KMS-11 (cell line): ENCODE results near the gene CHRNB1.

Experiments used
- H2AFZ ChIP-seq: fragments of 200-600 bp; sonication (generic); 2 replicates; pipeline ENCODE4 v1.6.1; 2016; ENCODE audit warnings: antibody characterized with exemption, mixed run types, low read depth
- H3K27ac ChIP-seq: fragments of 200-600 bp; sonication (generic); 2 replicates; pipeline ENCODE4 v1.6.1; 2016; ENCODE audit warnings: mild to moderate bottlenecking, mixed run types
- H3K27me3 ChIP-seq: fragments of 200-600 bp; sonication (generic); 2 replicates; pipeline ENCODE4 v1.6.1; 2017; ENCODE audit warnings: mild to moderate bottlenecking, low read depth, mixed run types, moderate library complexity; ENCODE audit not compliant: insufficient read depth
- H3K36me3 ChIP-seq: fragments of 200-600 bp; sonication (generic); 2 replicates; pipeline ENCODE4 v1.6.1; 2017; ENCODE audit warnings: mild to moderate bottlenecking, mixed run types; ENCODE audit not compliant: insufficient read depth
- H3K4me1 ChIP-seq: fragments of 200-600 bp; sonication (generic); 2 replicates; pipeline ENCODE4 v1.6.1; 2016; ENCODE audit warnings: mild to moderate bottlenecking, low read depth, mixed run types; ENCODE audit not compliant: poor library complexity, severe bottlenecking
- H3K4me2 ChIP-seq: fragments of 200-600 bp; sonication (generic); 2 replicates; pipeline ENCODE4 v1.7.0; 2016; ENCODE audit warnings: mild to moderate bottlenecking, mixed run types
- H3K4me3 ChIP-seq: fragments of 200-600 bp; sonication (generic); IDR thresholded peaks from 2 replicates; pipeline ENCODE4 v1.6.1; 2017; ENCODE audit warnings: low read depth, low read length, mixed read lengths; ENCODE audit not compliant: insufficient read depth
- H3K79me2 ChIP-seq: fragments of 200-600 bp; sonication (generic); 2 replicates; pipeline ENCODE4 v1.6.1; 2016; ENCODE audit warnings: low read depth, mixed run types; ENCODE audit not compliant: insufficient read depth
- H3K9ac ChIP-seq: fragments of 200-600 bp; sonication (generic); 2 replicates; pipeline ENCODE4 v1.6.1; 2016; ENCODE audit warnings: mild to moderate bottlenecking, mixed run types
- H4K20me1 ChIP-seq: fragments of 200-600 bp; sonication (generic); 2 replicates; pipeline ENCODE4 v1.6.1; 2016; ENCODE audit warnings: mild to moderate bottlenecking, mixed run types; ENCODE audit not compliant: insufficient read depth
- TF ChIP-seq, protein P1 (sequence below): fragments of 200-600 bp; sonication (generic); conservative IDR thresholded peaks from 2 replicates; pipeline ENCODE4 v1.6.1; 2017; ENCODE audit warnings: low read depth, mild to moderate bottlenecking, antibody characterized with exemption, low read length, moderate library complexity, mixed read lengths

The CHRNB1 gene

DNA sequence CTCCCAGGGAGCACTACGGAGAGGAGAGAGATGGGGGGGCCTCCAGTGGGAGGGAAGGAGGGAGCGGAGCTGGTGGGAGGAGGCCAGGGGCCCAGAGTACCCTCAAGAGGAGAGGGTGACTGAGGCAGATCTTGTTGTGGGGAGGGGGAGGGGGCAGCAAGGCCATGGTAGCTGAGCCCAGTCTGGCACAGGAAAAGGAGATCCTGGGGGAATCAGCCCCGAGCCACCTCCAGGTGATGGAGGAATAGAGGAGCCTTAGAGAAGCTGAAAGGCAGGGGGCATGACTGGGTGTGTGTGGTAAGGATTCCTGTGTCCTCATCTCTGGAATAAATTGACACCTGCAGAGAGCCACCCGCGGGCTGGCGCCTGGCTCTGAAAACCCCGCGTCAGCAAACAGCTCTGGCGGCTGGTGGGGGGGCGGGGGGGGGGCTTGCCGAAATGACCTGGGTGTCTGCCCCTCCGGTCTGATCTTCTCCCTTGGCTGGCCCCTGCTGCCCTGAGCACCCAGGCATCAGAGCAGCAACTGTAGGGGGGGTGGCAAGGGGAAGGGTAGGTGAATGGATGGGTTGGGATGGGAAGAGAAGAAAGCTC is 38.5 kb upstream of the CHRNB1 start:
- Histone ChIP-seq H4K20me1 (no peaks in the 10 kb centered on the region), H3K4me1 (no peaks in the 10 kb centered on the region), H3K27me3 (no peaks in the 10 kb centered on the region), H3K9ac (no peak overlapping the region), H3K4me3 (no peak overlapping the region), H3K27ac (no peak overlapping the region), H2AFZ (no peak overlapping the region), H3K79me2 (no peaks in the 10 kb centered on the region), H3K4me2 (no peak overlapping the region), H3K36me3 (no peaks in the 10 kb centered on the region)
- TF ChIP-seq, protein P1, sequence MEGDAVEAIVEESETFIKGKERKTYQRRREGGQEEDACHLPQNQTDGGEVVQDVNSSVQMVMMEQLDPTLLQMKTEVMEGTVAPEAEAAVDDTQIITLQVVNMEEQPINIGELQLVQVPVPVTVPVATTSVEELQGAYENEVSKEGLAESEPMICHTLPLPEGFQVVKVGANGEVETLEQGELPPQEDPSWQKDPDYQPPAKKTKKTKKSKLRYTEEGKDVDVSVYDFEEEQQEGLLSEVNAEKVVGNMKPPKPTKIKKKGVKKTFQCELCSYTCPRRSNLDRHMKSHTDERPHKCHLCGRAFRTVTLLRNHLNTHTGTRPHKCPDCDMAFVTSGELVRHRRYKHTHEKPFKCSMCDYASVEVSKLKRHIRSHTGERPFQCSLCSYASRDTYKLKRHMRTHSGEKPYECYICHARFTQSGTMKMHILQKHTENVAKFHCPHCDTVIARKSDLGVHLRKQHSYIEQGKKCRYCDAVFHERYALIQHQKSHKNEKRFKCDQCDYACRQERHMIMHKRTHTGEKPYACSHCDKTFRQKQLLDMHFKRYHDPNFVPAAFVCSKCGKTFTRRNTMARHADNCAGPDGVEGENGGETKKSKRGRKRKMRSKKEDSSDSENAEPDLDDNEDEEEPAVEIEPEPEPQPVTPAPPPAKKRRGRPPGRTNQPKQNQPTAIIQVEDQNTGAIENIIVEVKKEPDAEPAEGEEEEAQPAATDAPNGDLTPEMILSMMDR = no peak

DNA sequence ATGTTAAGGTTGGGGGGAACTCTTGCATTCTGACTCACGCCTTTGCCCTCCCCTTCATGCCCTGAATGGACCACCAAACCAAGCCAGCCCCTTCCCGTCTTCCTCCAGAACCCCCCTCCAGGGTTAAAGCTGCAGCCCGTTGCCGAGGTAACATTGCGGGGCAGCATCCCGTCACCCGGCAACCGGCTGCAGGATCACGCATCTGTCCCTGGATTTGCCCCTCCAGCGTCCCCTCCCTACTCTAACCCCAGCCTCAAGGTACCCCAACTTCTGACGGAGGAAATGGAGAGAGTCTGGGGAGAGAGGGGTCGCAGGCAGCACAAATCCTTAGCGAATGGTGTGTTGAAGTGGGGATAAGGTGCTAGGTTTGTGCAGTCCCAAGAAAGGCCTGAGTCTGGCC is 37.8 kb upstream of the CHRNB1 start:
- H3K4me3 ChIP-seq = no peak overlapping the region

DNA sequence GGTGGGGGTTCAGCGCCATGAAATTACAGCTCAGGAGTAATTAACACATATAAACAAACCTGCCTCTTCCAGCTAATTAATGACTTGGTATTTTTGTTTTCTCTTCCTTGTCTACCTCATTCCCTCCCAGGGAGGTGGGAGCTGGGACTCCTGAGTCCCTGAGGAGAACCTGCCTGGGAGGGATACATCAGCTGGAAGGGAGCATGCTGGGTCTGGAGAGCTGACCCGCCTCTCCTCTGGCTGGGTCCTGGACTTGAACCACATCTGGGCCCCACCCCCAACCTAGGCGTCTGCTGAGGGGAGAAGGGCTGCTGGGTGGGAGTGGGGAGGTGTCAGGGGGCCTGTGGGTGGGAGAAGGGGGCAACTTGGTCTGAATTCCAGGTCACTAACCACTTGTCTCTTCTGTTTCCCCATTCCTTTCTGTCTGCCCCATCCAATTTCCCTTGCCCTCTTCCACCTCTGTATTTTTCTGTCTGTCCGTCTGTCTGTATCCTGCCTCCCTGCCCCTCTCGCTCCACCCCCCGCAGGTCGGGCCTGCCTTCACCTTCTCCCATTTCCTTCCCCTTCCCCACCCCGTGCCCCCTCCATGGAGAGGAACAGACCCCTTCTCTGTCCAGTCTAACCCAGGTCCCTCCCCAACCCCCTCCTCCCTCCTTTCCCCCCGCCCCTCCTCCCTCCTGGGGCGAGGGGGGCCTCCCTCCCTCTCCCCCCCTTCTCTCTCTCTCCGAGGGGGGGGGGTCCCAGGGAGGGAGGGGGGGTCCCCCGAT is 37.2 kb upstream of the CHRNB1 start, which contains the start of gene NLGN2:
Gene NLGN2 (plus strand): TSS at position 361 of the 767 bp plus-strand sequence. CDS start 411 bp downstream, outside the sequence.
- Histone ChIP-seq H3K27me3 (no peaks in the 10 kb centered on the region), H3K4me2 (no peak within 1 kb of the TSS), H3K9ac (no peak within 1 kb of the TSS), H2AFZ (no peak within 1 kb of the TSS), H3K4me1 (no peaks in the 10 kb centered on the region), H3K79me2 (no peaks in the 10 kb centered on the region), H3K27ac (no peak within 1 kb of the TSS), H3K36me3 (no peaks in the 10 kb centered on the region), H3K4me3 (no peak within 1 kb of the TSS), H4K20me1 (no peaks in the 10 kb centered on the region)
- TF ChIP-seq, protein P1 = no peak

More for the DNA sequence above, 37.8 kb upstream of the CHRNB1 start:
- H3K79me2 ChIP-seq = no peaks in the 10 kb centered on the region
- H3K9ac ChIP-seq = no peak overlapping the region
- H2AFZ ChIP-seq = no peak overlapping the region
- no peaks in the 10 kb centered on the region for H3K4me1 ChIP-seq
- no peak overlapping the region for H3K27ac ChIP-seq
- no peaks in the 10 kb centered on the region for H3K36me3 ChIP-seq
- no peaks in the 10 kb centered on the region for H3K27me3 ChIP-seq
- TF ChIP-seq, protein P1 = no peak
- H4K20me1 ChIP-seq = no peaks in the 10 kb centered on the region
- no peak overlapping the region for H3K4me2 ChIP-seq

DNA sequence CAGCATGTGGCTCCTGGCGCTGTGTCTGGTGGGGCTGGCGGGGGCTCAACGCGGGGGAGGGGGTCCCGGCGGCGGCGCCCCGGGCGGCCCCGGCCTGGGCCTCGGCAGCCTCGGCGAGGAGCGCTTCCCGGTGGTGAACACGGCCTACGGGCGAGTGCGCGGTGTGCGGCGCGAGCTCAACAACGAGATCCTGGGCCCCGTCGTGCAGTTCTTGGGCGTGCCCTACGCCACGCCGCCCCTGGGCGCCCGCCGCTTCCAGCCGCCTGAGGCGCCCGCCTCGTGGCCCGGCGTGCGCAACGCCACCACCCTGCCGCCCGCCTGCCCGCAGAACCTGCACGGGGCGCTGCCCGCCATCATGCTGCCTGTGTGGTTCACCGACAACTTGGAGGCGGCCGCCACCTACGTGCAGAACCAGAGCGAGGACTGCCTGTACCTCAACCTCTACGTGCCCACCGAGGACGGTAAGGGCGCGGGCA is 36.6 kb upstream of the CHRNB1 start:
- TF ChIP-seq, protein P1 = no peak
- Histone ChIP-seq H3K4me2 (no peak overlapping the region), H3K4me3 (no peak overlapping the region), H4K20me1 (no peaks in the 10 kb centered on the region), H3K27ac (no peak overlapping the region), H3K27me3 (no peaks in the 10 kb centered on the region), H3K9ac (no peak overlapping the region), H3K4me1 (no peaks in the 10 kb centered on the region), H2AFZ (no peak overlapping the region), H3K79me2 (no peaks in the 10 kb centered on the region), H3K36me3 (no peaks in the 10 kb centered on the region)
